Activated naive CD4-positive, alpha-beta T cell treated with anti-CD3 and anti-CD28 coated beads, Interleukin-2, amount 50 U/mL, for 24 hours (primary cell): ENCODE data around the gene PSMD11.
"Not testable (repeated sequence)": the region's sequence is repeated elsewhere in the genome, so short reads cannot be mapped to it uniquely, and the experiment has no call there.

Experiments
- H3K27ac Mint-ChIP-seq: one replicate; pipeline ENCODE4 v1.8.0; 2021; ENCODE audit warnings: mild to moderate bottlenecking, mixed read lengths
- H3K27me3 Mint-ChIP-seq: one replicate; pipeline ENCODE4 v1.8.0; 2021; ENCODE audit warnings: mixed read lengths
- H3K36me3 Mint-ChIP-seq: one replicate; pipeline ENCODE4 v1.8.0; 2021; ENCODE audit warnings: mixed read lengths
- H3K4me1 Mint-ChIP-seq: one replicate; pipeline ENCODE4 v1.8.0; 2021; ENCODE audit warnings: mixed read lengths
- H3K4me3 Mint-ChIP-seq: one replicate; pipeline ENCODE4 v1.8.0; 2021; ENCODE audit warnings: mild to moderate bottlenecking, mixed read lengths
- H3K9me3 Mint-ChIP-seq: one replicate; pipeline ENCODE4 v1.8.0; 2021; ENCODE audit warnings: mixed read lengths

PSMD11 gene

GRCh38 chr17:32444301-32445073 is at the start of gene PSMD11:
TSS of gene PSMD11 (plus strand) at chr17:32444510. CDS start at chr17:32444524, 14 bp downstream.
- Mint-ChIP-seq H3K27ac (peak within 1 kb of the TSS; percentile 95), H3K9me3 (no peaks in the 10 kb centered on the region), H3K4me1 (peaks cover 40% of the 10 kb centered on the region), H3K27me3 (no peaks in the 10 kb centered on the region), H3K4me3 (peak within 1 kb of the TSS; percentile 88), H3K36me3 (peaks cover 15% of the 10 kb centered on the region)

DNA sequence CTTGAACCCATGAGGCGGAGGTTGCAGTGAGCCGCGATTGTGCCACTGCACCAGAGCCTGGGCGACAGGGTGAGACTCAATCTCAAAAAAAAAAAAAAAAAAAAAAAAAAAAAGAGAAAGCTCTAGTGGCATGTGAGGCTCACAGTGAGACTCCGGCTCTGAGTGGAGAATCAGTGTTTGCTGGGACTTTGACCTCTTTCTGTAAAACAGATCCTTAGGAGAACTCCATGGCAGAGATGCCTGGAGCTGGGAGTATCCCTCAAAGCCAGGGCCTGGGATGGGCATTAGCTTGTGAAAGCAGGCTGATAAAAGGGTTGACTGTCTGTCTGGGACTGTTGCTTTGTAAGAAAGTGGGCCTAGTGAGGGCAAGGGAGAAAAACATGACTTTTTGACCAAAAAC is 48.0 kb upstream of the PSMD11 start:
- Mint-ChIP-seq H3K36me3 (peaks cover 4% of the 10 kb centered on the region), H3K9me3 (no peaks in the 10 kb centered on the region), H3K27ac (no peak overlapping the region), H3K4me3 (no peak overlapping the region), H3K27me3 (no peaks in the 10 kb centered on the region), H3K4me1 (peaks cover 13% of the 10 kb centered on the region)

GRCh38 chr17:32398946-32399345 is 45.4 kb upstream of the PSMD11 start:
- Mint-ChIP-seq H3K4me1 (peaks cover 13% of the 10 kb centered on the region), H3K4me3 (no peak overlapping the region), H3K9me3 (no peaks in the 10 kb centered on the region), H3K27me3 (no peaks in the 10 kb centered on the region), H3K27ac (peak overlapping the region; percentile 75), H3K36me3 (peaks cover 4% of the 10 kb centered on the region)

DNA sequence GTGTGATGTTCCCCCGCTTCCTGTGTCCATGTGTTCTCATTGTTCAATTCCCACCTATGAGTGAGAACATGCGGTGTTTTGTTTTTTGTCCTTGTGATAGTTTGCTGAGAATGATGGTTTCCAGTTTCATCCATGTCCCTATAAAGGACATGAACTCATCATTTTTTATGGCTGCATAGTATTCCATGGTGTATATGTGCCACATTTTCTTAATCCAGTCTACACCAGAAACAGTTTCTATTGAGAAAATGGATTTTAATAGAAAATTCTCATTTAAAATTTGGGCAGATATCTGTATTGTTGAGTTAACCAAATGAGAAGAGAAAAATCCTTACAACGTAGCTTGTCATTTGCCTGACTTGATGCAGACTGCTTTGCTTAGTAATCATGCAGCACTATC is 34.2 kb upstream of the PSMD11 start:
- H3K36me3 Mint-ChIP-seq, H3K27me3 Mint-ChIP-seq, H3K9me3 Mint-ChIP-seq, H3K4me3 Mint-ChIP-seq, H3K27ac Mint-ChIP-seq, H3K4me1 Mint-ChIP-seq: not testable (repeated sequence)

DNA sequence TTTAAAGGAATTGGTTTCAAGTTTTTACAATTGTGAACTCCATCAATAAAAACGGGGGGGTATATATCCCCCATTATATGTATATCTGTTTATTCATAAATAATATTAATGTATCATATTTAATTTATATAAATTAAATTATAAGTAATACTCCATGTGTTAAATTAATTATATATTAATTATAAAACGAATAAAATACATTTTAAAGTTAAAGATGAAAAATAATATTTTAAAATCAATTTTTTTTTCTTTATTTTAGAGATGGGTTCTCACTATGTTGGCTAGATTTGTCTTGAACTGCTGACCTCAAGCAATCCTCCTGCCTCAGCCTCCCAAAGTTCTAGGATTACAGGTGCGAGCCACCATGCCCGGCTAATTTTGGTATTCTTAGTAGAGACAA is 17.4 kb upstream of the PSMD11 start:
- peaks cover 7% of the 10 kb centered on the region for H3K9me3 Mint-ChIP-seq
- H3K4me3 Mint-ChIP-seq: no peak overlapping the region
- H3K36me3 Mint-ChIP-seq: peaks cover 10% of the 10 kb centered on the region
- H3K4me1 Mint-ChIP-seq: no peaks in the 10 kb centered on the region
- H3K27me3 Mint-ChIP-seq: no peaks in the 10 kb centered on the region
- H3K27ac Mint-ChIP-seq: no peak overlapping the region

DNA sequence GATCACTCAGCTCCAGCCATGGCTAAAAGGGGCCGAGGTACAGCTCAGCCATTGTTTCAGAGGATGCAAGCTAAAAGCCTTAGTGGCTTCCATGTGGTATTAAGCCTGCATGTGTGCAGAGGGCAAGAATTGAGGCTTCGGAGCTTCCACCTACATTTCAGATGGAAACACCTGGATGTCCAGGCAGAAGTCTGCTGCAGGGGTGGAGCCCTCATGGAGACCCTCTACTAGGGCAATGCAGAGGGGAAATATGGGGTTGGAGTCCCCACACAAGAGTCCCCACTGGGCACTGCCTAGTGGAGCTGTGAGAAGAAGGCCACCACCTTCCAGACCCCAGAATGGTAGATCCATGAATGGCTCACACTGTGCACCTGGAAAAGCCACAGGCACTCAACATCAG is 14.7 kb upstream of the PSMD11 start:
- H3K36me3 Mint-ChIP-seq: peaks cover 10% of the 10 kb centered on the region
- H3K27me3 Mint-ChIP-seq: no peaks in the 10 kb centered on the region
- H3K4me3 Mint-ChIP-seq: no peak overlapping the region
- peaks cover 7% of the 10 kb centered on the region for H3K9me3 Mint-ChIP-seq
- H3K4me1 Mint-ChIP-seq: no peaks in the 10 kb centered on the region
- H3K27ac Mint-ChIP-seq: no peak overlapping the region

GRCh38 chr17:32440722-32441121 is 3.6 kb upstream of the PSMD11 start:
- Mint-ChIP-seq H3K9me3 (peaks cover 6% of the 10 kb centered on the region), H3K27ac (no peak overlapping the region), H3K36me3 (peaks cover 4% of the 10 kb centered on the region), H3K4me1 (peaks cover 14% of the 10 kb centered on the region), H3K4me3 (no peak overlapping the region), H3K27me3 (no peaks in the 10 kb centered on the region)

GRCh38 chr17:32441886-32442285 is 2.4 kb upstream of the PSMD11 start:
- Mint-ChIP-seq H3K27ac (no peak overlapping the region), H3K4me1 (peaks cover 26% of the 10 kb centered on the region), H3K36me3 (peaks cover 7% of the 10 kb centered on the region), H3K9me3 (no peaks in the 10 kb centered on the region), H3K4me3 (no peak overlapping the region), H3K27me3 (no peaks in the 10 kb centered on the region)

DNA sequence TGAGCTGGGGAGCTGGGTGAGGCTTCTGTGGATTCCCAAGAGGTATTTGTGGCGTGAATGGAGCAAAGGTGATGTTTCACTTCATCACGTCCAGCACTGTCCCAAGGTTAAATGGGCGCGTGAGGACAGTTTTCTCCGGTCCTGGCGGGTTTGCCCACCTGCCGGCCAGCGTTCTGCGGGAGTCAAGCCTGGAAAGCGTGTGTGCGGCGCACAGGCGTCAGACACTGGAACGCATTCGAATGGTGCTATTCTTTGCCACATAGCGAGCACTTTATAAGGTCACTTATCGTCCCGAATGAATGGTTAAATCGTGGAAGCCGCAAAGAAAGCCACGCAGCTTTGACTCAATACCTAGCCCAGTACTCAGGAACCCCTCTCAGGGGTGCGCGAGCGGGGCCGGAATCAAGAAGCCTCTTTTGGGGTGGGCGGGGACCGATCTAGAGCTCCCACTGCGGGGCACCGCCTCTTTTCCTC is 446 bp upstream of the PSMD11 start:
- Mint-ChIP-seq H3K36me3 (peaks cover 13% of the 10 kb centered on the region), H3K4me1 (peaks cover 37% of the 10 kb centered on the region)

DNA sequence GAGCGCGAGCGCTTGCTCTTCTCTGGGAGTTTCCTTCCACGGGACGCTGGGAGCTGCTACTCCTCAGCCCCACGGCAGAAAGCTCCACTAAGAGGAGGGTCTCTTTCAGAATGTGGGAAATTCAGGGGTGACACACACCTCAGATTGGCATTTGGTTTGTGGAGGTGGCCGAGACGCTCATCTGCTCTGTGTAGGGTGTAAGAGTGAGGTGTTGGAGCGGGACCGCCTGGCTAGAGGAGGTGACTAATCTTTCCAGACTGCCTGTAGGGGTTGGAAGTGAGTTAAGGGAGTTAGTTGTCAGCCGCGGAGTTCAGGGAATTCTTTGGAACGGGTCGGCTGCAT is 735 bp downstream of the PSMD11 start:
- Mint-ChIP-seq H3K27ac (peak overlapping the region; percentile 93), H3K27me3 (no peaks in the 10 kb centered on the region), H3K36me3 (peaks cover 17% of the 10 kb centered on the region), H3K4me1 (peaks cover 45% of the 10 kb centered on the region), H3K9me3 (no peaks in the 10 kb centered on the region), H3K4me3 (peak overlapping the region; percentile 88)

More for the DNA sequence above, 446 bp upstream of the PSMD11 start:
- Mint-ChIP-seq H3K9me3 (no peaks in the 10 kb centered on the region), H3K27me3 (no peaks in the 10 kb centered on the region), H3K27ac (peak overlapping the region; percentile 95), H3K4me3 (peak overlapping the region; percentile 88)

GRCh38 chr17:32445497-32445896 is 1.2 kb downstream of the PSMD11 start:
- Mint-ChIP-seq H3K4me1 (peaks cover 47% of the 10 kb centered on the region), H3K36me3 (peaks cover 19% of the 10 kb centered on the region), H3K27ac (peak overlapping the region; percentile 93), H3K4me3 (peak overlapping the region; percentile 88), H3K27me3 (no peaks in the 10 kb centered on the region), H3K9me3 (no peaks in the 10 kb centered on the region)

GRCh38 chr17:32445971-32446370 is 1.7 kb downstream of the PSMD11 start:
- Mint-ChIP-seq H3K4me3 (peak overlapping the region; percentile 88), H3K9me3 (no peaks in the 10 kb centered on the region), H3K27me3 (no peaks in the 10 kb centered on the region), H3K36me3 (peaks cover 20% of the 10 kb centered on the region), H3K4me1 (peaks cover 52% of the 10 kb centered on the region), H3K27ac (peak overlapping the region; percentile 93)

DNA sequence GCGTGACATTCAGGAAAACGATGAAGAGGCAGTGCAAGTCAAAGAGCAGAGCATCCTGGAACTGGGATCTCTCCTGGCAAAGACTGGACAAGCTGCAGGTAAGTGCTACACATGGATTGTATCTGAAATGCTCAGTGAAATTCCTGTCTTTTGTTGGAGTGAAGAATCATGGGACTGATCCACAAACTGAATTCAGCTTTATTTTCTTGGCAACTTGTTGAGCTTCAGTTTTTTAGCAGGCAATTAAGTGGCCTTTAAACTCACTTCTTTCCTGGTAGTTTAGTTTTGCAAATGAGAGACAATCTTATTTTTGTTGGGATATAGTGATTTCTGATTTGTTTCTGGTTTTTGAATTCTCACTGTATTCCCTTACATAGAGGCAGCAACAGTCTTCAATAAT is 2.6 kb downstream of the PSMD11 start:
- peak overlapping the region; percentile 32 for H3K27ac Mint-ChIP-seq
- H3K36me3 Mint-ChIP-seq: peaks cover 23% of the 10 kb centered on the region
- peak overlapping the region; percentile 88 for H3K4me3 Mint-ChIP-seq
- H3K4me1 Mint-ChIP-seq: peaks cover 60% of the 10 kb centered on the region
- H3K9me3 Mint-ChIP-seq: no peaks in the 10 kb centered on the region
- H3K27me3 Mint-ChIP-seq: no peaks in the 10 kb centered on the region

DNA sequence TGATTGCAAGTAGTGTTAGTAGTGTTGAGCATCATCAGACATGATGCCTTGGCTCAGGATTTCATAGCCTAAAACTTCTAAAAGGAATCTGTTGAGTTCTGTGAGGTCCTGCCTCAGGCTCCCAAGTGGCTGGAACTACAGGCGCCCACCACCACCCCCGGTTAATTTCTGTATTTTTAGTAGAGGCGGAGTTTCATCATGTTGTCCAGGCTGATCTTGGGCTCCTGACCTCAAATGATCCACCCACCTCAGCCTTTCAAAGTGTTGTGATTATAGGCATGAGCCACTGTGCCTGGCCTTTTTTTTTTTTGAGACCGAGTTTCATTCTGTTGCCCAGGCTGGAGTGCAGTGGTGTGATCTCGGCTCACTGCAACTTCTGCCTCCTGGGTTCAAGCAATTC is 5.7 kb downstream of the PSMD11 start:
- Mint-ChIP-seq H3K27ac (no peak overlapping the region), H3K36me3 (peaks cover 27% of the 10 kb centered on the region)

GRCh38 chr17:32450379-32450778 is 6.1 kb downstream of the PSMD11 start:
- Mint-ChIP-seq H3K36me3 (peaks cover 29% of the 10 kb centered on the region), H3K27ac (peak overlapping the region; percentile 52), H3K4me1 (peaks cover 70% of the 10 kb centered on the region)
- not testable (repeated sequence) for H3K4me3 Mint-ChIP-seq, H3K9me3 Mint-ChIP-seq, H3K27me3 Mint-ChIP-seq

More for the DNA sequence above, 5.7 kb downstream of the PSMD11 start:
- Mint-ChIP-seq H3K4me3 (no peak overlapping the region), H3K27me3 (no peaks in the 10 kb centered on the region), H3K9me3 (no peaks in the 10 kb centered on the region), H3K4me1 (peaks cover 74% of the 10 kb centered on the region)

GRCh38 chr17:32451879-32452278 is 7.6 kb downstream of the PSMD11 start:
- Mint-ChIP-seq H3K4me3 (no peak overlapping the region), H3K36me3 (peaks cover 23% of the 10 kb centered on the region), H3K4me1 (peaks cover 57% of the 10 kb centered on the region), H3K27me3 (no peaks in the 10 kb centered on the region), H3K27ac (no peak overlapping the region), H3K9me3 (no peaks in the 10 kb centered on the region)

DNA sequence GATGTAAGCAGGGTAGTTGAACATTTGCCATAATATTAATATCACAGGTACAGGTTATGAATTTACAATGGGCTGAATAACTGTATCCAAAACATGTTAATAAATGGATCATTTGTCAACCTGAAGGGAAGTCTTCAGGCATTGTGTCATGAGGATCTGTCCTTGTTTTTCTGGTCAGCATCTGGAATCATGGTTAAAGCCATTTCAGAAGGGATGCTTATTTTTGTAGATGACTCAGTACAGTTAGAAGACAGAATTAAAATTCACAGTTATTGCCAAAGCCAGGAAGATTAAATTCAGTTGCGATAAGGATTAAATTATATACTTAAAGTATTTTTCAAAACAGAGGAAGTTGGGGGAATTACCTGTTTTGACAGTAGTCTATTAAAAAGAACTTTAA is 8.0 kb downstream of the PSMD11 start:
- no peak overlapping the region for H3K4me3 Mint-ChIP-seq
- no peaks in the 10 kb centered on the region for H3K27me3 Mint-ChIP-seq
- H3K4me1 Mint-ChIP-seq: peaks cover 55% of the 10 kb centered on the region
- H3K27ac Mint-ChIP-seq: no peak overlapping the region
- peaks cover 19% of the 10 kb centered on the region for H3K36me3 Mint-ChIP-seq
- no peaks in the 10 kb centered on the region for H3K9me3 Mint-ChIP-seq
